ENCODE data around the gene TGFBR3L. TPM values are rescaled to one million over a fixed set of nuclear protein-coding genes. Genes with fewer than 3 reads are reported as not detected.

The TGFBR3L gene
- total and polyA plus RNA-seq, 10 of the 15 experiments (the other 5 are each of a cell fraction or from before 2014, with no cell fraction given) = 0.20 to 0.23 TPM; not detected in 8

GRCh38 chr19:7921967-7922835 lies 7.6 kb downstream of the TGFBR3L start:
- Histone ChIP-seq H3K79me2 (ENCODE audit: control insufficient read depth, insufficient read depth, low read length) (no peaks in the 10 kb centered on the region), H3K36me3 (ENCODE audit: control insufficient read depth in 2 of 2, insufficient read depth in 2 of 2, low read length in 1 of 2) (no peaks in the 10 kb centered on the region; a peak in 2 of 4 replicates), H2AFZ (ENCODE audit: control insufficient read depth, low read depth, low read length) (no peak overlapping the region), H3K9me3 (replicated peaks; ENCODE audit: control insufficient read depth, insufficient read depth, low read length) (no peaks in the 10 kb centered on the region; the same call in 2 of the 3 replicates), H3K27ac (ENCODE audit: control insufficient read depth, insufficient read depth) (no peak overlapping the region), H3K4me2 (ENCODE audit: control insufficient read depth, insufficient read depth) (no peak overlapping the region), H3K4me1 (ENCODE audit: control insufficient read depth, insufficient read depth, low read length) (peaks cover 11% of the 10 kb centered on the region), H3K27me3 (replicated peaks in 1 of 2; ENCODE audit: control insufficient read depth in 2 of 2, insufficient read depth in 2 of 2, low read length in 1 of 2) (peaks cover 3 to 17% of the 10 kb centered on the region in 2 experiments; a peak in 3 of 4 replicates), H4K20me1 (ENCODE audit: control insufficient read depth, insufficient read depth) (no peaks in the 10 kb centered on the region), H3K4me3 (no peak overlapping the region), H3K9ac (ENCODE audit: control insufficient read depth, insufficient read depth, low read length) (no peak overlapping the region)
- ATAC-seq = no peak
- CTCF ChIA-PET = interaction anchor here (1.0 to 3.9 kb wide), 3 partner anchors 22 to 68 kb away, joined by 3 to 32 read pairs (median 19); partner anchors contain the start of gene TIMM44
- WGBS (ENCODE audit: insufficient coverage, insufficient replicate concordance, low lambda C conversion rate, missing lambda C conversion rate) = 81% methylated on average over 31 of the region's 31 CpGs
- no TSS peak for BruUV-seq (replicated peaks)
- SMC1A ChIA-PET (ENCODE audit: uncharacterized antibody, unreplicated experiment) = interaction anchor here (2.5 kb wide), 1 partner anchor 19 kb away, joined by 13 read pairs; the partner anchor contains the start of gene MAP2K7
- intact Hi-C loops (cut with micrococcal nuclease; ENCODE audit: unreplicated experiment) = no loop called here
- in situ Hi-C loops (cut with MboI) = no loop called here
- FAIRE-seq = no peak
- DNase-seq (ENCODE audit: low read depth, low spot score) = no peak
- POLR2A ChIA-PET = interaction anchor here (1.6 to 2.9 kb wide), 2 partner anchors 18 to 25 kb away, joined by 4 to 27 read pairs; partner anchors contain the start of gene MAP2K7
- RAD21 ChIA-PET (ENCODE audit: unreplicated experiment) = interaction anchor here (0.6 to 1.1 kb wide), 2 partner anchors 18 to 123 kb away, joined by 3 to 4 read pairs; partner anchors contain the start of gene MAP2K7
- TF ChIP-seq SUPT20H (IDR thresholded peaks at IDR 0.05; ENCODE audit: borderline replicate concordance, control insufficient read depth, low read depth, low read length) = no peak
- TF ChIP-seq, protein P1, sequence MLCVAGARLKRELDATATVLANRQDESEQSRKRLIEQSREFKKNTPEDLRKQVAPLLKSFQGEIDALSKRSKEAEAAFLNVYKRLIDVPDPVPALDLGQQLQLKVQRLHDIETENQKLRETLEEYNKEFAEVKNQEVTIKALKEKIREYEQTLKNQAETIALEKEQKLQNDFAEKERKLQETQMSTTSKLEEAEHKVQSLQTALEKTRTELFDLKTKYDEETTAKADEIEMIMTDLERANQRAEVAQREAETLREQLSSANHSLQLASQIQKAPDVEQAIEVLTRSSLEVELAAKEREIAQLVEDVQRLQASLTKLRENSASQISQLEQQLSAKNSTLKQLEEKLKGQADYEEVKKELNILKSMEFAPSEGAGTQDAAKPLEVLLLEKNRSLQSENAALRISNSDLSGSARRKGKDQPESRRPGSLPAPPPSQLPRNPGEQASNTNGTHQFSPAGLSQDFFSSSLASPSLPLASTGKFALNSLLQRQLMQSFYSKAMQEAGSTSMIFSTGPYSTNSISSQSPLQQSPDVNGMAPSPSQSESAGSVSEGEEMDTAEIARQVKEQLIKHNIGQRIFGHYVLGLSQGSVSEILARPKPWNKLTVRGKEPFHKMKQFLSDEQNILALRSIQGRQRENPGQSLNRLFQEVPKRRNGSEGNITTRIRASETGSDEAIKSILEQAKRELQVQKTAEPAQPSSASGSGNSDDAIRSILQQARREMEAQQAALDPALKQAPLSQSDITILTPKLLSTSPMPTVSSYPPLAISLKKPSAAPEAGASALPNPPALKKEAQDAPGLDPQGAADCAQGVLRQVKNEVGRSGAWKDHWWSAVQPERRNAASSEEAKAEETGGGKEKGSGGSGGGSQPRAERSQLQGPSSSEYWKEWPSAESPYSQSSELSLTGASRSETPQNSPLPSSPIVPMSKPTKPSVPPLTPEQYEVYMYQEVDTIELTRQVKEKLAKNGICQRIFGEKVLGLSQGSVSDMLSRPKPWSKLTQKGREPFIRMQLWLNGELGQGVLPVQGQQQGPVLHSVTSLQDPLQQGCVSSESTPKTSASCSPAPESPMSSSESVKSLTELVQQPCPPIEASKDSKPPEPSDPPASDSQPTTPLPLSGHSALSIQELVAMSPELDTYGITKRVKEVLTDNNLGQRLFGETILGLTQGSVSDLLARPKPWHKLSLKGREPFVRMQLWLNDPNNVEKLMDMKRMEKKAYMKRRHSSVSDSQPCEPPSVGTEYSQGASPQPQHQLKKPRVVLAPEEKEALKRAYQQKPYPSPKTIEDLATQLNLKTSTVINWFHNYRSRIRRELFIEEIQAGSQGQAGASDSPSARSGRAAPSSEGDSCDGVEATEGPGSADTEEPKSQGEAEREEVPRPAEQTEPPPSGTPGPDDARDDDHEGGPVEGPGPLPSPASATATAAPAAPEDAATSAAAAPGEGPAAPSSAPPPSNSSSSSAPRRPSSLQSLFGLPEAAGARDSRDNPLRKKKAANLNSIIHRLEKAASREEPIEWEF (IDR thresholded peaks at IDR 0.05; ENCODE audit: insufficient replicate concordance, low read depth, low read length) = no peak
- no peak for TF ChIP-seq SKIL (IDR thresholded peaks at IDR 0.05; ENCODE audit: low read depth, poor library complexity, severe bottlenecking)
- no peak for TF ChIP-seq ZNF24 (IDR thresholded peaks at IDR 0.05)
- TF ChIP-seq MEF2B (IDR thresholded peaks at IDR 0.05; ENCODE audit: partially characterized antibody, poor library complexity, severe bottlenecking) = no peak
- TF ChIP-seq PML (IDR thresholded peaks at IDR 0.05; ENCODE audit: low read length) = no peak
- no peak for TF ChIP-seq PKNOX1 (IDR thresholded peaks at IDR 0.05)
- no peak for TF ChIP-seq RAD51 (IDR thresholded peaks at IDR 0.05)
- TF ChIP-seq MEF2A (IDR thresholded peaks at IDR 0.05; ENCODE audit: insufficient read depth, low read depth, low read length) = no peak
- TF ChIP-seq CEBPB (IDR thresholded peaks at IDR 0.05; ENCODE audit: borderline replicate concordance in 1 of 2, low read depth in 2 of 2, low read length in 2 of 2) = no peak
- no peak for TF ChIP-seq USF2 (IDR thresholded peaks at IDR 0.05; ENCODE audit: borderline replicate concordance, low read depth, low read length)
- TF ChIP-seq POLR2AphosphoS5 (IDR thresholded peaks at IDR 0.05; ENCODE audit: low read length) = no peak

Measured in GM12878 (cell line).